ENCODE results near the gene CSRNP2. TPM values are rescaled to one million over a fixed set of nuclear protein-coding genes. Genes with fewer than 3 reads are reported as not detected.

The CSRNP2 gene
- total RNA-seq, 4 donors from 2014 or later = 7.4 to 14.7 (median 10.4) TPM

DNA sequence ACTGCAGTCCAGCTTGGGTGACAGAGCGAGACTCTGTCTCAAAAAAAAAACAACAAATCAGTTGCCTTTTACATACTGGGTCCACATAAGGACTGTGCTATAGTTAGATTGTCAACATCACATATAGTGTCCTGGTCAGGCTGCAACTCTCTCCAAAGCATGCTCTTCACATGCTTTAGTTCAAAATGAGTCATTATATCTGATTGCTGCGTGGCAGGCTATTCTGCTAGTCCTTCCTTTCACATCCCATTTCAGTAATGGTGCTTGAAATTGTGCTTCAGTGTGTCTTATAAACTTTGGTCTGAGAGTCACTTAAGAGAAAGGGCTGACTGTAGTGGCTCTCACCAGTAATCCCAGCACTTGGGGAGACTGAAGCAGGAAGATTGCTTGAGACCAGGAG, 28.3 kb downstream of the CSRNP2 start:
- H3K27me3 ChIP-seq = no peaks in the 10 kb centered on the region
- H3K9me3 ChIP-seq = no peaks in the 10 kb centered on the region
- no peak overlapping the region for H3K27ac ChIP-seq
- intact Hi-C loops (cut with DNase I) = no loop called here
- H3K4me3 ChIP-seq = no peak overlapping the region
- TF ChIP-seq CTCF (IDR thresholded peaks at IDR 0.05) (no peak), POLR2A (IDR thresholded peaks at IDR 0.05) (no peak)
- 78 to 95% methylated on average over 2 of the region's 2 CpGs for WGBS, 2 donors
- DNase-seq = no peak
- H3K36me3 ChIP-seq = peaks cover 19 to 100% (median 41%) of the 10 kb centered on the region in 3 donors
- H3K4me1 ChIP-seq = peaks cover 0 to 6% (median 0%) of the 10 kb centered on the region in 3 donors

- DNase-seq = no peak
- 68 to 77% methylated on average over 4 of the region's 4 CpGs for WGBS, 2 donors
- H3K27me3 ChIP-seq = no peaks in the 10 kb centered on the region
- TF ChIP-seq POLR2A (IDR thresholded peaks at IDR 0.05) (no peak), CTCF (IDR thresholded peaks at IDR 0.05) (no peak)
- H3K9me3 ChIP-seq = no peaks in the 10 kb centered on the region
- no peak overlapping the region for H3K4me3 ChIP-seq
- peaks cover 6 to 32% (median 16%) of the 10 kb centered on the region in 3 donors for H3K4me1 ChIP-seq
- intact Hi-C loops (cut with DNase I) = no loop called here
- H3K36me3 ChIP-seq = peaks cover 1 to 69% (median 13%) of the 10 kb centered on the region in 3 donors
- no peak overlapping the region for H3K27ac ChIP-seq
Measured at GRCh38 chr12:51051787-51052186, 31.6 kb downstream of the CSRNP2 start.

DNA sequence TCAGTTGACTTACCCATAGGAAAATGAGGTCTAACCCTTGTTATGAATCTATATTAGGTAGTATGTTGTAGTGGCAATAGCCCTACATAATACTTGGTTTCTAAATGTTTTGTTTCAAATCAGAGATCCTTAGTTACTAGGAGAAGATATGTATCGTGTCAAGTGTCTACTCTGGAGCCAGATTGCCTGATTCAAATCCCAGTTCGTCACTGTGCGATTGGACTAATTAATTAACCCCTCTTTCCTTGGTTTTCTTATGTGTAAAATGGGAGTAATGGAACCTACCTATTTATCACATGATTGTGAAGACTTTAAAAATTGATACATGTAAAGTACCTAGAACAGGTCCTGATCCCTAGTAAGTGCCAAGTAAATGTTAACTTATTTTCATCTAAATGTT, 33.9 kb downstream of the CSRNP2 start:
- intact Hi-C loops (cut with DNase I) = no loop called here

DNA sequence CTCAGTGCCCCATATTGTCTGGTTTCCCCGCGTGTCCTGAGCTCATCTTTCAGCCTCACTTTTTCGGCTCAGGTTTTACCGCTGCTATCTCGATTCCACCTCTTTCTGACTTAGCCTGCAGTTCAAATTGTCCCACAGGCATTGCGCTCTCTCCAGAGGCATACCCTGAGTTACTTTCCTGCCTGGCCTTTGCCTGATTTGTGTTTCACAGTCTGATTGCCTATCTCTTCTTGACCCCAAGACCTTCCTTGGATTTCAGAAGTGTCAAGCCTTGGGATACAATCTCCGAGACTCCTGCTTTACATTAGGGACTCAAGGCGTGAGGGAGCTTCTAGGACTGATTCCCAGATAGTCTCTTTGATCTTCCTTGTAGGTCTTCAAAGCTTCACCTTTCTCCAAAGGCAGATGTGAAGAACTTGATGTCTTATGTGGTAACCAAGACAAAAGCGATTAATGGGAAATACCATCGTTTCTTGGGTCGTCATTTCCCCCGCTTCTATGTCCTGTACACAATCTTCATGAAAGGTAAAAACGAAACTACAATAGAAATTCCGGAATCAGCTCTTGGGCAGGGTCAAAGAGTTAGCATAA, 34.6 kb downstream of the CSRNP2 start:
- H3K36me3 ChIP-seq = peaks cover 0 to 39% (median 3%) of the 10 kb centered on the region in 3 donors
- TF ChIP-seq CTCF (IDR thresholded peaks at IDR 0.05) = no peak
- no peak for TF ChIP-seq POLR2A (IDR thresholded peaks at IDR 0.05)
- H3K9me3 ChIP-seq = no peaks in the 10 kb centered on the region
- H3K4me3 ChIP-seq = peak overlapping the region; percentile 76 to 83 (median 80)
- peak overlapping the region; percentile 92 to 99 (median 97) for H3K27ac ChIP-seq
- intact Hi-C loops (cut with DNase I) = no loop called here
- H3K4me1 ChIP-seq = peaks cover 6 to 32% (median 16%) of the 10 kb centered on the region in 3 donors
- no peak for DNase-seq
- 17 to 18% methylated on average over 14 of the region's 14 CpGs for WGBS, 2 donors
- no peaks in the 10 kb centered on the region for H3K27me3 ChIP-seq

More for the DNA sequence above, 33.9 kb downstream of the CSRNP2 start:
- DNase-seq = no peak
- H3K4me3 ChIP-seq = peak overlapping the region in 3 of 4 donors; percentile 76 to 83 (median 81)
- H3K36me3 ChIP-seq = peaks cover 0 to 46% (median 3%) of the 10 kb centered on the region in 3 donors
- peaks cover 6 to 32% (median 16%) of the 10 kb centered on the region in 3 donors for H3K4me1 ChIP-seq
- peak overlapping the region in 2 of 4 donors; percentile 92 to 98 for H3K27ac ChIP-seq
- H3K9me3 ChIP-seq = no peaks in the 10 kb centered on the region
- 45 to 71% methylated on average over 3 of the region's 3 CpGs for WGBS, 2 donors
- no peaks in the 10 kb centered on the region for H3K27me3 ChIP-seq
- TF ChIP-seq CTCF (IDR thresholded peaks at IDR 0.05) (no peak), POLR2A (IDR thresholded peaks at IDR 0.05) (no peak)

DNA sequence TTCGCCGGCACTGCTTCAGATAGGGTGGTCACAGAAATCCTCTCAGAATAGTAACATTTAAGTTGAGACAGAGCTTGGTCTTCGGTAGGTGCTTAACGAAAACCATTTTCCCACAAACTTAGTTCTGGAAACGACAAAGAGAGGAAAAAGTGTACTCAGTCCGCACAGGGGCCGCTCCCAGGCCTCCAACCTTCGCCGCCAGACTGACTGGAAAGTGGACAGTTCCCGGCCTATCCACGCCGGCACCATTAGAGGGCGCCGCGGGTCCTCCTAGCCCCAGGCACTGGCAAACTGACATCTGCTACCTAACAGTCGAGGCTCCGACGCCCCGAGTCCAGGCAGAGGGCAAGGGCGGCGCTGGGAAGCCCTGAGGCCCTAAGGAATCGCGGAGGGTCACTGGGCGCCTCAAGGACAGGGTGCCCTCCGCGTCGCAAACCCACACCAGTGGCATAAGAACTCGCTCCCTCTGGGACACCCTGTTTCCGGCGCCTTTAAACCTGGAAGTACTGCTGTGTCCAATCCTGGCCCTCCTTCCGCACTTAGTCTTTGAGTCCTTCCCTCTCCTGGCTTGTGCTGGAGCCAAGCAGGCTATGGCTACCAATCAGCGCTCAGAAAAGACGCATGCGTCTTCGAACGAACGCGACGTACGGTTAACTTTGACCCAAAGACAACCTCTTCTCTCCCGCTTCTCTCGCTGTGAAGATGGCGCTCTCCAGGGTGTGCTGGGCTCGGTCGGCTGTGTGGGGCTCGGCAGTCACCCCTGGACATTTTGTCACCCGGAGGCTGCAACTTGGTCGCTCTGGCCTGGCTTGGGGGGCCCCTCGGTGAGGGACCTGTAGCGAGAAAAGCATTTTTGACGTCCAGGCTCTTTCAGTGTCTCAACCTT, 35.5 kb downstream of the CSRNP2 start, which contains the start of gene LETMD1:
LETMD1 (plus strand) TSS at position 673 of the 886 bp plus-strand sequence; CDS start at position 703, 30 bp downstream.
- DNase-seq = peak; percentile 79
- Histone ChIP-seq H3K27me3 (no peaks in the 10 kb centered on the region), H3K27ac (peak within 1 kb of the TSS; percentile 92 to 99 (median 97)), H3K4me3 (peak within 1 kb of the TSS; percentile 76 to 83 (median 80)), H3K36me3 (peaks cover 0 to 30% (median 3%) of the 10 kb centered on the region in 3 donors), H3K9me3 (no peaks in the 10 kb centered on the region), H3K4me1 (peaks cover 6 to 32% (median 16%) of the 10 kb centered on the region in 3 donors)
- intact Hi-C loops (cut with DNase I) = no loop called here
- peak in 1 of 4 donors; percentile 75 for TF ChIP-seq POLR2A (IDR thresholded peaks at IDR 0.05)
- TF ChIP-seq CTCF (IDR thresholded peaks at IDR 0.05) = peak; percentile 77 to 93 (median 90)
- 4 to 5% methylated on average over 28 to 30 of the region's 51 CpGs for WGBS, 2 donors
